ENCODE measurements around the gene SEMA5B. TPM values are rescaled to one million over a fixed set of nuclear protein-coding genes. Genes with fewer than 3 reads are reported as not detected.

SEMA5B gene
- total and polyA plus RNA-seq, 2 of the 4 experiments (the other 2 are of a cell fraction) = not detected

- H4K91ac ChIP-seq (ENCODE audit: insufficient read depth, low read depth, low read length) = no peak overlapping the region
- no peak for ATAC-seq (ENCODE audit: low read depth)
- H2BK120ac ChIP-seq (ENCODE audit: low read depth, low read length) = no peak overlapping the region
- H3K36me3 ChIP-seq (ENCODE audit: control insufficient read depth, insufficient read depth, low read length) = no peaks in the 10 kb centered on the region
- no peak overlapping the region for H3K23ac ChIP-seq (ENCODE audit: low read depth, low read length)
- no peak for DNase-seq
- ChIA-PET POLR2A (ENCODE audit: unreplicated experiment) (no interaction called here), CTCF (no interaction called here)
- no peak overlapping the region for H2BK5ac ChIP-seq (ENCODE audit: low read depth, low read length, poor library complexity, severe bottlenecking)
- no peak overlapping the region for H3K4ac ChIP-seq (ENCODE audit: low read depth, low read length)
- H3K18ac ChIP-seq (ENCODE audit: low read depth, low read length) = no peak overlapping the region
- in situ Hi-C loops (cut with MboI; ENCODE audit: low sequenced_read_pairs) = no loop called here
- H2AFZ ChIP-seq (replicated peaks; ENCODE audit: low read length, poor library complexity) = no peak overlapping the region
- H2AK5ac ChIP-seq (ENCODE audit: low read depth, low read length) = no peak overlapping the region
- no peak overlapping the region for H4K5ac ChIP-seq (ENCODE audit: low read depth, low read length)
- dilution Hi-C loops (cut with HindIII; ENCODE audit: low sequenced_read_pairs, unreplicated experiment) = no loop called here
- H3K27ac ChIP-seq (ENCODE audit: insufficient read depth, low read length) = no peak overlapping the region
- H3K4me1 ChIP-seq (ENCODE audit: control insufficient read depth, insufficient read depth, low read length) = no peaks in the 10 kb centered on the region
- no peak overlapping the region for H4K8ac ChIP-seq (ENCODE audit: low read depth in 2 of 2, low read length in 2 of 2)
- H2BK20ac ChIP-seq (ENCODE audit: low read depth, low read length) = no peak overlapping the region
- WGBS, 2 experiments (ENCODE audit: extremely low coverage in 2 of 2, insufficient read length in 1 of 2) = 69% methylated on average over 2 of the region's 6 CpGs; no CpG with 5 or more reads in 1 of the 2 experiments
- H2AK9ac ChIP-seq (replicated peaks; ENCODE audit: low read depth, low read length, poor library complexity) = no peak overlapping the region
- TF ChIP-seq CEBPB (IDR thresholded peaks at IDR 0.05; ENCODE audit: low read depth, low read length) (no peak), RAD21 (IDR thresholded peaks at IDR 0.05; ENCODE audit: low read length) (no peak), MAZ (IDR thresholded peaks at IDR 0.05; ENCODE audit: borderline replicate concordance, low read depth, low read length) (no peak), RCOR1 (IDR thresholded peaks at IDR 0.05; ENCODE audit: insufficient replicate concordance, low read length) (no peak), SMC3 (IDR thresholded peaks at IDR 0.05; ENCODE audit: low read depth, low read length) (no peak), CTCF (conservative IDR thresholded peaks at IDR 0.05; ENCODE audit: low read depth, low read length) (no peak), MAFK (IDR thresholded peaks at IDR 0.05; ENCODE audit: low read depth, low read length) (no peak), POLR2A (IDR thresholded peaks at IDR 0.05; ENCODE audit: low read depth, low read length) (no peak), BHLHE40 (IDR thresholded peaks at IDR 0.05; ENCODE audit: low read depth, low read length) (no peak), NFE2L2 (IDR thresholded peaks at IDR 0.05; ENCODE audit: low read depth, low read length) (no peak)
- TF ChIP-seq, protein P1, sequence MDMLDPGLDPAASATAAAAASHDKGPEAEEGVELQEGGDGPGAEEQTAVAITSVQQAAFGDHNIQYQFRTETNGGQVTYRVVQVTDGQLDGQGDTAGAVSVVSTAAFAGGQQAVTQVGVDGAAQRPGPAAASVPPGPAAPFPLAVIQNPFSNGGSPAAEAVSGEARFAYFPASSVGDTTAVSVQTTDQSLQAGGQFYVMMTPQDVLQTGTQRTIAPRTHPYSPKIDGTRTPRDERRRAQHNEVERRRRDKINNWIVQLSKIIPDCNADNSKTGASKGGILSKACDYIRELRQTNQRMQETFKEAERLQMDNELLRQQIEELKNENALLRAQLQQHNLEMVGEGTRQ (IDR thresholded peaks at IDR 0.05; ENCODE audit: low read depth, low read length) = no peak
- H3K9me1 ChIP-seq (ENCODE audit: insufficient read depth, low read length) = no peaks in the 10 kb centered on the region
- no peaks in the 10 kb centered on the region for H3K79me1 ChIP-seq (ENCODE audit: low read depth in 1 of 2, low read length in 2 of 2)
- H3K4me2 ChIP-seq (ENCODE audit: low read depth, low read length) = no peak overlapping the region
- H3K4me3 ChIP-seq (ENCODE audit: insufficient read depth, low read depth, low read length) = no peak overlapping the region
- H3K56ac ChIP-seq (ENCODE audit: extremely low read depth, insufficient read depth, low read length) = no peak overlapping the region
- no peak overlapping the region for H3K14ac ChIP-seq (replicated peaks; ENCODE audit: low read depth, low read length)
- H4K20me1 ChIP-seq (ENCODE audit: insufficient read depth, low read length) = no peaks in the 10 kb centered on the region
- no TSS peak for BruUV-seq (replicated peaks)
- intact Hi-C loops (cut with micrococcal nuclease) = no loop called here
- peaks cover 95% of the 10 kb centered on the region for H3K27me3 ChIP-seq (ENCODE audit: control insufficient read depth, insufficient read depth, low read length)
- no peak overlapping the region for H2BK15ac ChIP-seq (ENCODE audit: low read depth, low read length)
- H3K9me3 ChIP-seq (ENCODE audit: control insufficient read depth, insufficient read depth, low read length) = no peaks in the 10 kb centered on the region
- H3K9ac ChIP-seq (ENCODE audit: low read depth, low read length) = no peak overlapping the region
Measured at GRCh38 chr3:122992133-122992532, 35.4 kb downstream of the SEMA5B start.

All from IMR-90 (cell line).